Astrocyte of the hippocampus (primary cell): ENCODE data around the gene UVSSA.

Source experiments
- DNase-seq: peaks from one replicate; pipeline ENCODE4 v3.0.0; 2011; ENCODE audit warnings: low read depth, low spot score

Gene UVSSA

DNA sequence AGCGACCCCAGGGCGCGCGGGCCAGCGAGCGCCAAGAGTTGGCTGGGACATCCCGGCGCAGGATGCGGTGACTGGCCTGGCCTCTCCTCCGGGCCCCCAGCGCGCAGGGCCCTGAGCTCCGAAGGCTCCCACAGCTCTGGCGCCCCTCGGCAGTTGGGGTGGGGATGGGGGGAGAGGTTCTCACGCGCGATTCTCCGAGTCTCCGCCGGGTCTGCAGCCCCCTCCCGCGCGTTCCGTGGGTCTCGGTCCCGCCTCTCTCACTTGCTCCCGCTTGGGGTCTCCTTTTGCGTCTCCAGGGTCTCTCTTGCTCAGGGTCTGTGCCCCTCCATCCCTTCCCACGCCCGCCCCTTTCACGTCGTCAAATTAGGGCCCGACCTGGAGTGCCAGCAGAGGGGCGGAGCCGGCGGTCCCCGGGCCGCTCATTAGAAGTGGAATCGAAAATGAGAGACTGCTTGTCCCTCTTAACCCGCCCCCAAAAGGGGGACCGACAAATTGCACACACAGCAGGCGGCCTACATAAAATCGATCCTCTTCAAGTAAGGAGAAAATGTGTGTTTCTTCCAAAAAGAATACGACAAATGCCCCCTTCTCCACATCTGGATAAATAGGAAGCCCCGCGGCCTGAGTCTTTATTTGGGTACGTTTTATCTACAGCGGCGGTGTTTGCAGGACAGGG lies 60.1 kb downstream of the UVSSA start:
- DNase-seq = peak; percentile 8

GRCh38 chr4:1407657-1408333 lies 60.8 kb downstream of the UVSSA start:
- no peak for DNase-seq

GRCh38 chr4:1408418-1408817 lies 61.4 kb downstream of the UVSSA start:
- no peak for DNase-seq

- DNase-seq = no peak
These were observed 62.1 kb downstream of the UVSSA start for GRCh38 chr4:1409079-1409478.

- DNase-seq = no peak
These were observed 62.8 kb downstream of the UVSSA start for GRCh38 chr4:1409491-1410425.

DNA sequence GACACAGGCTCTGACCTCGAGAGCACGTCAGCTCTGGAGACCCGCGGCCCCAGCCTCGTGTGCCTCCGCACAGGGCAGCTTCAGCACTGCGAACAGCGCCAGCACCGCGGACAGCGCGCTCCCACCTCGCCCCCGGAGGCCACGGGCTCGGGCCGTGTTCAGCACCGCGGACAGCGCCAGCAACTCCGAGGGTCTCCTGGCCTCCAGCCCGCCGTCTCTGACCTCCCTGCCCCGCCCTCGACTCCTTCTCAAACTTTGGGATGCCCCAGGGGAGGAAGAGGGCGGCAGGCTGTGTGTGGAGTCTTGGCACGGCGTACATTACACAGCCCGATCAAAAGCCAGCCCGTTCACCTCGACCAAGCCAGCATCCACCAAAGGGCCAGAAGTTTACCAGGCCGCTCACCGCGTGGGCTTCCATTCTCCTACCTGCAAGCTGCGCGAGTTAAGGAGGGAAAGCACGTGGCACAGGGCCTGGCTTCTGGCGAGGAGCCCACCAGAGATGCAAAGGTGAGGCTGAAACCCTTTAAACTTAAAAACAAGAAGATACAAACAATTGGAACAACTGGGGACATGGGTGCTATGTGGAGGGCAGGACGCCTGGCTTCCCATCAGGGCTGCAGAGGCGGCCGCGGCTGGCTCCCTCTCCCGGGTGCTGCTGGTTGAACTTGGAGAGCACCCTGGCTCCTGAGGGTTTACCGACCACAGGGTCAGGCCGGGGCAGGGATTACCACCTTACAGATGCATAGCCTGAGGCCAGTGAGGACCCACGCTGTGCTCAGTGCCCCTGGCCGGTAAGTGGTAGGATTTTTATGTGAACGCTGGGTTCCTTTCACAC lies 63.7 kb downstream of the UVSSA start:
- DNase-seq = peak; percentile 79

GRCh38 chr4:1411436-1412375 lies 64.7 kb downstream of the UVSSA start:
- DNase-seq = no peak

- DNase-seq = no peak
These were observed 65.6 kb downstream of the UVSSA start for GRCh38 chr4:1412376-1413203.

- DNase-seq = no peak
These were observed 66.2 kb downstream of the UVSSA start for GRCh38 chr4:1413204-1413663.

DNA sequence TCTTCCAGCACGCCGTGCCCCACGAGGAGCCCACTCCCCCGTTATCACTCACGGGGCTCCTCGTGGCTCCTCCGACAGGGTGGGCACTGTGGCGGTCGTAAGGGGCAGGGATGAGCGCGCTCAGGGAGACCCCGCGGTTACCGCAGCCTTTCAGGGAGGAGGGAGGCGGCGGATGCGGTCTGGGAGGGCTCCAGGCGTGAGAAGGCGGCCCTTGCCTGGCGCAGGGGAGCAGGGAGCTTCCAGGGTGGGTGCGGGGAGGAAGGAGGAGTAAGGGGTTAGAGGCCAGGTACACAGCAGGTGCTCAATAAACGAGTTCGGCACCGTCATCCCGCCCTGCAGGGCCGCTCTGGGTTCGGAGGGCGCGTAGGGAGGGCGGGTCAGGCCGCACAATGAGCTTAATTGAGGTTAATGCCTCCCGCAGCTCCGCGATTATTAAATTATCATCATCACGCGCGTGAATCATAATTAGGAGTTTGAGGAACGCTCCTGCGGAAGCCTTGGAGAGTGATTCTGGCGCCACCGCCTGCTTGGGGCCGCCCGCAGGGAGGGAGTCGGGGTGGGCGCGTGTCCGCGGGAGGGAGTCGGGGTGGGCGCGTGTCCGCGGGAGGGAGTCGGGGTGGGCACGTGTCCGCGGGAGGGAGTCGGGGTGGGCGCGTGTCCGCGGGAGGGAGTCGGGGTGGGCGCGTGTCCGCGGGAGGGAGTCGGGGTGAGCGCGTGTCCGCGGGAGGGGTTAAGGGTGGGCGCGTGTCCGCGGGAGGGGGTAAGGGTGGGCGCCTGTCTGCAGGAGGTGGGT lies 66.9 kb downstream of the UVSSA start:
- no peak for DNase-seq

GRCh38 chr4:1414831-1415680 lies 68.0 kb downstream of the UVSSA start:
- DNase-seq = no peak

DNA sequence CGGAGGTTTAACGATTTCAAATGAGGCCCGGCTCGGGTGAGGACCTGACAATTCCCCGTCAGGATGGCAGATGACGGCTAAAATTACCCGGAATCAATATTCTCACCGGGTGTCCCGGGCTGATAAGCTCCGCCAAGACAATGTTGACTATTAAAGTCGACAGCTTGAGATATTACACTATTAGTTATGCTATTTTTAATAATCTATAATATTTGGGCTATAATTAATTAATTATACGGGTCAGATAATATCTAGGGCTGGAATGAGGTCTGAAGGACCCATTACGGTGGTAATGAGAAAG lies 68.6 kb downstream of the UVSSA start:
- DNase-seq = no peak

GRCh38 chr4:1416051-1416947 lies 69.3 kb downstream of the UVSSA start:
- DNase-seq = no peak

DNA sequence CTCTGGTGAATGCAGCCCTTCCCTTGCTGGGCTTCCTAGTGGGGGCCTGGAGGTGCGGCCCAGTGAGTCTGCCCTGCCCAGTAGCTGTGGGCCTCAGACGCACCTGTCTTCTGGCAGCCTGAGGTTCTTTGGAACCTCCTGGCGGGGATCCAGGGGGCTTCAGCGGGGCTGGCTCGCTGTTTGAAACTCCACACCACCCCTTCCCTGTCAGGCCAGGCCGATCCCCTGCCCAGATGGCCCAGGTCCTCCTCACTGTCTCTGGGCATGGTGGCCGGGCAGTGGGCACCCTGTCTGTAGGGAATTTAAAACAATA lies 69.9 kb downstream of the UVSSA start:
- no peak for DNase-seq

- DNase-seq = no peak
These were observed 70.7 kb downstream of the UVSSA start for GRCh38 chr4:1417522-1418390.
